ENCODE measurements around the gene GARIN5B. TPM values are rescaled to one million over a fixed set of nuclear protein-coding genes. Genes with fewer than 3 reads are reported as not detected.

The GARIN5B gene
- total RNA-seq, 2 donors from 2014 or later, result not detected

DNA sequence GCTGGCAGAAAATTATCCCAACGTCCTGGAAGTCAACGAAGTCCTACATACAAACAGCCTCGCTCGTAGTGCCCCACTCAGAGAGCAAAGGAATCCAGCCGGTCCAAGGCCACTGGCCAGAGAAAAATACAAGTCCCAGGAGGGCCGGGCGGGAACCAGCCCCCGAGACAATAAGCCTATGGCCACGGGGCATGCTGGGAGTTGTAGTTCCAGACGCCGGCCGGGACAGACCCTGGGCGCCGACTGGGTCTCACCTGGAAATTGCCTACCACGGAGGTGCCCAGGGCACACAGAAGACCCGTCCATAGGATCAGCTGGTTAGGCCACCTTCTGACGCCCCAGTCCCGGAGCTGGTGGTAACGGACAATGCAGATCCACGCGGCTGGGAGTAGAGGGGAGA is 43.3 kb downstream of the GARIN5B start:
- TF ChIP-seq, protein P1, sequence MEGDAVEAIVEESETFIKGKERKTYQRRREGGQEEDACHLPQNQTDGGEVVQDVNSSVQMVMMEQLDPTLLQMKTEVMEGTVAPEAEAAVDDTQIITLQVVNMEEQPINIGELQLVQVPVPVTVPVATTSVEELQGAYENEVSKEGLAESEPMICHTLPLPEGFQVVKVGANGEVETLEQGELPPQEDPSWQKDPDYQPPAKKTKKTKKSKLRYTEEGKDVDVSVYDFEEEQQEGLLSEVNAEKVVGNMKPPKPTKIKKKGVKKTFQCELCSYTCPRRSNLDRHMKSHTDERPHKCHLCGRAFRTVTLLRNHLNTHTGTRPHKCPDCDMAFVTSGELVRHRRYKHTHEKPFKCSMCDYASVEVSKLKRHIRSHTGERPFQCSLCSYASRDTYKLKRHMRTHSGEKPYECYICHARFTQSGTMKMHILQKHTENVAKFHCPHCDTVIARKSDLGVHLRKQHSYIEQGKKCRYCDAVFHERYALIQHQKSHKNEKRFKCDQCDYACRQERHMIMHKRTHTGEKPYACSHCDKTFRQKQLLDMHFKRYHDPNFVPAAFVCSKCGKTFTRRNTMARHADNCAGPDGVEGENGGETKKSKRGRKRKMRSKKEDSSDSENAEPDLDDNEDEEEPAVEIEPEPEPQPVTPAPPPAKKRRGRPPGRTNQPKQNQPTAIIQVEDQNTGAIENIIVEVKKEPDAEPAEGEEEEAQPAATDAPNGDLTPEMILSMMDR (IDR thresholded peaks at IDR 0.05), result no peak
- H3K4me3 ChIP-seq, result no peak overlapping the region
- H3K27ac ChIP-seq, result no peak overlapping the region
- intact Hi-C loops (cut with DNase I), result no loop called here
- H3K4me1 ChIP-seq, result no peaks in the 10 kb centered on the region
- no peaks in the 10 kb centered on the region for H3K36me3 ChIP-seq
- H3K27me3 ChIP-seq, result no peaks in the 10 kb centered on the region
- H3K9me3 ChIP-seq, result no peaks in the 10 kb centered on the region
- no peak for DNase-seq
- H3K9ac ChIP-seq (ENCODE audit: low read depth in 2 of 2, low read length in 2 of 2), result no peak overlapping the region

DNA sequence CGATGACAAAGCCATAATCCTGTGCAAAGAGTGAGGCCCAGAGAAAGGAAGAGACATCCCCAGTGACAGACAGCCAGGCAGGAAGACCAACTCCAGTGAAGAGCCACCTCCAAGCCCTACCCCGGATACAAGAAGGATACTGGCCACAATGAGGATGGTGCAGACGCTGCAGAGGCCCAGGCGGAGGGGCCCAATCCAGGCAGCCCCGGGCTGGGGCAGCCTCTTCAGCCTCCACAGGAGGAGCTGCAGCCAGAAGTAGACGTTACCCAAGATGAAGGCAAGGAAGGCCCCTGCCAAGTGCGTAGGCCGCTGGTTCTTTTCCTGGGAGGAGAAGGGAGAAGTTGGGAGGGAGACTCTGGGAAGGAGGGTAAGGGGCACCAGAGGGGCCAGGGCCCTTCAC is 46.4 kb downstream of the GARIN5B start:
- no peaks in the 10 kb centered on the region for H3K4me1 ChIP-seq
- no peaks in the 10 kb centered on the region for H3K27me3 ChIP-seq
- no peaks in the 10 kb centered on the region for H3K9me3 ChIP-seq
- DNase-seq, result no peak
- TF ChIP-seq, protein P1 (IDR thresholded peaks at IDR 0.05), result no peak
- H3K27ac ChIP-seq, result no peak overlapping the region
- no peak overlapping the region for H3K4me3 ChIP-seq
- H3K36me3 ChIP-seq, result no peaks in the 10 kb centered on the region
- no peak overlapping the region for H3K9ac ChIP-seq (ENCODE audit: low read depth in 2 of 2, low read length in 2 of 2)
- intact Hi-C loops (cut with DNase I), result no loop called here

DNA sequence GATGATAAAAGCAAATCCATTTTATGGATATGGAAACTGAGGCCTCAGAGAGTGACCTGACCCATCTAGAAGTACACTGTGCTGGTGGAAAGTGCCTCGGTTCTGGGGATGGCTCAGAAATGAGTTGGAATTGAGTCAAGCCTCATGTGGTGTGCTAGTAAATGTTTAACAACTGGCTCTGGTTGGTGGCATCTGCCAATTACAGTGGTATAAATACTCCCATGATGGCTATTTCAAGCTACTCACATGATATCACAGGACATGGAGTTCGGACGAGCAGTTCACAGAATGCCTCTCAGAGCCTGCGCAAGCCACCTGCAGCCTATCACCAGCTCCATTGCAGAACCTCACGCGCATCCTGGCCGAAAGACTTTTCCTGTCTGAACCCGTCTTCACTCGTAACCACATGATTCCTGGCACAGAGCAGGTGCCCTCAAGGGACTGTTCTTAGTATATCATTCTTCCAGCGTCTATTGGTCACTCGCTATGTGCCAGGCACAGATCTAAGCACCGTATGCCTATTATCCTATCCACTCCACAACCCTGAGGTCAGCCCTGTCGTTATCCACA is 47.0 kb downstream of the GARIN5B start:
- Histone ChIP-seq H3K27me3 (no peaks in the 10 kb centered on the region), H3K4me3 (no peak overlapping the region), H3K36me3 (no peaks in the 10 kb centered on the region), H3K9me3 (no peaks in the 10 kb centered on the region), H3K27ac (no peak overlapping the region), H3K4me1 (no peaks in the 10 kb centered on the region), H3K9ac (ENCODE audit: low read depth in 2 of 2, low read length in 2 of 2) (no peak overlapping the region)
- intact Hi-C loops (cut with DNase I), result no loop called here
- no peak for DNase-seq
- TF ChIP-seq, protein P1 (IDR thresholded peaks at IDR 0.05), result no peak

DNA sequence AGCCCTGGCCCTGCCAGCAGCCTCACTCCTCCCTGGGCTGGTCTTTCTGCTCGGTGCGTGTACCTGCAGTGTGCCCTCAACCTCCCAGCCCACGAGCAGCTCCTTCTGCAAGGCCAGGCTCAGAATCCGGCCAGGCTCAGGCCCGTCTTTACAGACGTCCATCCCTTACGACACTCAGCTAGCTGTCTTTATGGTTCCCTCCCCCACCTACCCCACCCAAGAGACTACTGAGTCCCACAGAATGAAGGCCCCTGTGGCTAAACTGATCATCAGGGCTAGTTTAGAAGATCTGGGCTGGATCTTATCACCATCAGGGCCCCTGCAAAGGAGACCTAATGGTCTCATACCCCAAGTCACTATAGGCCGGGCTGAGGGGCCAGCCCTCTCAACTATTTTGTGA is 48.7 kb downstream of the GARIN5B start:
- Histone ChIP-seq H3K36me3 (no peaks in the 10 kb centered on the region), H3K9ac (ENCODE audit: low read depth in 2 of 2, low read length in 2 of 2) (no peak overlapping the region), H3K4me3 (no peak overlapping the region), H3K9me3 (no peaks in the 10 kb centered on the region), H3K27ac (no peak overlapping the region), H3K27me3 (no peaks in the 10 kb centered on the region), H3K4me1 (no peaks in the 10 kb centered on the region)
- intact Hi-C loops (cut with DNase I), result no loop called here
- TF ChIP-seq, protein P1 (IDR thresholded peaks at IDR 0.05), result no peak
- no peak for DNase-seq

DNA sequence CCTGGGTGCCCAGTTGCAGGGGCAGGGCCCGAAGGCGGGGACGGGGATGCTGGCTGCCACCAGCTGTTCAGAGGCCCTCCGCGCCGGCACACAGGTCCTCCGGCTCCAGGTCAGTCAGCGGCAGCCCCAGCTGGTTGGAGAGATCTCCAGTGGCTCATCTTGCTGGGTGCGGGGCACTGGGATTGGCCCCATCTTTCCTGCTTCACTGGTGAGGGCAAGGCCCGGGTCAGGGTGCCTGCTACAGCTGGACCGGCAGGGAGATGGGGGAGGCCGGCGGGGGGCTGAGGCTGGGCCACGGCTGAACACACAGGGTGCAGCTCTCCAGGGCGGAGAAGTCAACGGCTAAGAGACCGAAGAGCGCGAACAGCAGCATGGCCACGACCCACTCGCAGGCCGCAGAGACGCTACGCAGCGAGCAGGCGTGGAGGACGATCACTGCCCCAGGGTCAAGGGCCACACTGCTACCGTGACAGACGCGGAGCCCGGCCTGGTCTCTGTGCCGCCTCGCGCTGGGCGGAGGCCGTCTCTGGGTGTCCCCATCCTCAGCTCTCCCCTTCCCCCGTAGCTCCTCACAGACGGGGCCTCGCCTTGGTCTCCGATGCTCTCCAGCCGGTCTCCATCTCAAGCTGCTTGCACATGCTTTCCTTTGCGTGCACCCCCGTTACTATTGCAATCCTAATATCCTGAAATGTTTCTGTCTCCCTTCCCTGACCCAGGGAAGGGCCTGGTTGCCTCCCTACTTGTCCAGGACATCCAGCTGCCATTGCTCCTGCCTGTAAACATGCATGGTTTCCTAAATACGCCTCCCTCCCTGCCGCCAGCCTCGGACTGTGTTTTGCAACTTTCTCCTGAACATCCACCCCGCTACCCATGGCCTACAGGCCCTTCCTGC is 50.2 kb downstream of the GARIN5B start:
- TF ChIP-seq, protein P1 (IDR thresholded peaks at IDR 0.05), result no peak
- H3K27me3 ChIP-seq, result no peaks in the 10 kb centered on the region
- H3K9ac ChIP-seq (ENCODE audit: low read depth in 2 of 2, low read length in 2 of 2), result no peak overlapping the region
- H3K27ac ChIP-seq, result no peak overlapping the region
- H3K36me3 ChIP-seq, result no peaks in the 10 kb centered on the region
- H3K4me1 ChIP-seq, result no peaks in the 10 kb centered on the region
- no peak overlapping the region for H3K4me3 ChIP-seq
- intact Hi-C loops (cut with DNase I), result no loop called here
- DNase-seq, result no peak
- no peaks in the 10 kb centered on the region for H3K9me3 ChIP-seq

Data from colonic mucosa (tissue), 4 donors.